ENCODE results near the gene GPR179.

GPR179 gene

GRCh38 chr17:38334480-38335364, 9.0 kb downstream of the GPR179 start:
- Histone ChIP-seq H3K4me1 (ENCODE audit: insufficient read depth, low read length) (no peaks in the 10 kb centered on the region), H3K36me3 (ENCODE audit: insufficient read depth, low read length) (no peaks in the 10 kb centered on the region), H3K9ac (ENCODE audit: low read depth, low read length) (no peak overlapping the region), H3K9me3 (ENCODE audit: control insufficient read depth, insufficient read depth, low read length) (no peaks in the 10 kb centered on the region)

GRCh38 chr17:38333635-38334295, 10.0 kb downstream of the GPR179 start:
- Histone ChIP-seq H3K9ac (ENCODE audit: low read depth, low read length) (no peak overlapping the region), H3K4me1 (ENCODE audit: insufficient read depth, low read length) (no peaks in the 10 kb centered on the region), H3K36me3 (ENCODE audit: insufficient read depth, low read length) (no peaks in the 10 kb centered on the region), H3K9me3 (ENCODE audit: control insufficient read depth, insufficient read depth, low read length) (no peaks in the 10 kb centered on the region)

GRCh38 chr17:38332735-38333134, 11.0 kb downstream of the GPR179 start:
- Histone ChIP-seq H3K36me3 (ENCODE audit: insufficient read depth, low read length) (no peaks in the 10 kb centered on the region), H3K4me1 (ENCODE audit: insufficient read depth, low read length) (no peaks in the 10 kb centered on the region), H3K9ac (ENCODE audit: low read depth, low read length) (no peak overlapping the region), H3K9me3 (ENCODE audit: control insufficient read depth, insufficient read depth, low read length) (no peaks in the 10 kb centered on the region)

- Histone ChIP-seq H3K4me1 (ENCODE audit: insufficient read depth, low read length) (0 out of 2 replicates have a peak, but pooled peaks cover under 1% of the 10 kb centered on the region), H3K9me3 (ENCODE audit: control insufficient read depth, insufficient read depth, low read length) (no peaks in the 10 kb centered on the region), H3K9ac (ENCODE audit: low read depth, low read length) (no peak overlapping the region), H3K36me3 (ENCODE audit: insufficient read depth, low read length) (no peaks in the 10 kb centered on the region)
Measured at GRCh38 chr17:38330941-38331411, 12.8 kb downstream of the GPR179 start.

DNA sequence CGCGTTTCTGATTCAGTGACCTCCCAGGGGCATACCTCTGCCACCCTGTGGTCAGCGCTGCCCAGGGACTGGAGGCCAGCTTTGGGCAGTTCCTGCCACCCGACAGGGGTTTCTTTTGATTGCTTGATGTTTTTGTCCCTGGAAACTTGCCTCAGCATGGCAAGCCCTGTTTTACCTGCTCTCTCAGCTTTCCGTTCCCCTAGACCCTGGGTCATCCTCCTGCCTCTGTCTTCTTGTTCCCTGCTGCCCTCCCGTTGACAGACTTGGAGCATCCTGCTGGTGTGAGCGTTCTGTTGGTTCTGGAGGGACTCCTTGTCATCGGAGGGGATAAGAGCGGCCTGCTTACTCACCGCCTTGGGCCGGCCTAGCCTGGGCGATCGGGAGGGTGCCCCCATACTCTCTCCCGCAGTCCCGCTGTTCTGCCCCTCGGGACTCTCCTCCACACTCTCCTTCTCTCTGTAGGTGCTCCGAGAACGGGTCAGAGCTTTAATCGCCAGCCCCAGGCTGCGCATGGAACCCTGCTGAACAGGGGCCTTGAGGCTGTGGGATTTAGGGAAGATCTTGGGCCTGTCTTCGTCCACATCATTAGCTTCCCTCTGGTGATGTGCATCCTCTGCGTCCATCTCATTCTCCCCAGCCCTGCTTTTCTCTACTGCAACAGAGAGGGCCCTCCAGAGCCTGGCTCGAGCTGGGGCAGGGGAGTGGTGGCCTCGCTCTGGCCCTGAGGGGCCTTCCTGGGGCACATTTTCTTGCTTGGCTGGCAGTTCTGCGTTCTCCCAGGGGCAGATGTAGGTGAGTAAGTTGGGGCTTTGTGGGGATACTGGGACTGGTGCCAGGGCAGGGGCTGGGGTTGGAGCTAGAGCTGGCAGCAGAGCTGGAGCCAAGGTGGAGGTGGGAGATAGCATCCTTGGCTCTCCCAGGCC, 13.7 kb downstream of the GPR179 start:
- Histone ChIP-seq H3K36me3 (ENCODE audit: insufficient read depth, low read length) (no peaks in the 10 kb centered on the region), H3K9me3 (ENCODE audit: control insufficient read depth, insufficient read depth, low read length) (no peaks in the 10 kb centered on the region), H3K9ac (ENCODE audit: low read depth, low read length) (no peak overlapping the region), H3K4me1 (ENCODE audit: insufficient read depth, low read length) (peaks cover 8% of the 10 kb centered on the region)

GRCh38 chr17:38329284-38329683, 14.5 kb downstream of the GPR179 start:
- Histone ChIP-seq H3K4me1 (ENCODE audit: insufficient read depth, low read length) (peaks cover 15% of the 10 kb centered on the region), H3K9me3 (ENCODE audit: control insufficient read depth, insufficient read depth, low read length) (no peaks in the 10 kb centered on the region), H3K36me3 (ENCODE audit: insufficient read depth, low read length) (no peaks in the 10 kb centered on the region), H3K9ac (ENCODE audit: low read depth, low read length) (no peak overlapping the region)

DNA sequence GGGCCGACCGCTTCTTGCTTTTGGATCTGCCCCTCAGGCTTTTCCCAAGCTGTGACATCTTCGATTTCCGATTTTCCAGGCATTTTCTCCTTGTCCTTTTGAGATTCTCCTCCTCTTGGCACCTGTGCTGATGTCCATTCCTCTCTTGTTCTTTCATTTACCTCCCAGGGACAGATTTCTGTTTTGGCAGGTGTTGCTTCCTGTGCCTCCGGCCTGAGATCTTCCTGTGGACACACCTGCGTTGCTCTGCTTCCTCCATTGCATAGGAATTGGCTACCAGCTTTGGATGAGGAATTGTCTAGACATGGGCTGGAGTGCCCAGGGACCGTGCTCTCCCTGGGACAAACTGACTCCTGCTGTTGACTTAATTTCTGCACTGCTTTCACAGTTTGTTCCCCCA, 15.1 kb downstream of the GPR179 start:
- Histone ChIP-seq H3K9me3 (ENCODE audit: control insufficient read depth, insufficient read depth, low read length) (no peaks in the 10 kb centered on the region), H3K4me1 (ENCODE audit: insufficient read depth, low read length) (peaks cover 18% of the 10 kb centered on the region), H3K36me3 (ENCODE audit: insufficient read depth, low read length) (no peaks in the 10 kb centered on the region), H3K9ac (ENCODE audit: low read depth, low read length) (no peak overlapping the region)

DNA sequence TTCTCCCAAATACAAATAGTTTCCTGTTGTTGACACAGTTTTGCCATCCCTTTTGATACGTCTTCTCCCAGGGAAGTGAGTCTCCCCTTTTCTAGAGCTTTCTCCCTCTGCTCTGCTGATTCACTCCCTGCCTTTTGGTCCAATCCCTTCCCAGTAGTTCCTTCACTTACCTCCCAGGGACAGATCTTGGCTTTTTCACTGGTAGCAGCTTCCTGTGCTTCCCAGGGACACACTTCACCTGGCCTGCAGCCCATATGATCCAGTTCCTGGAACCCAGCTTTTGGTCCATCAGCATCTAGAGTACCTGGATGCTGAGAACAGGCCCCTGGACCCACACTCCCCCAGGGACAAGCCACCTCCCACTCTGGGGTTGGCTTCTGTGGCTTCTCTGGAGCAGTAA, 15.8 kb downstream of the GPR179 start:
- Histone ChIP-seq H3K9me3 (ENCODE audit: control insufficient read depth, insufficient read depth, low read length) (no peaks in the 10 kb centered on the region), H3K36me3 (ENCODE audit: insufficient read depth, low read length) (no peaks in the 10 kb centered on the region; the same call in 1 of the 2 replicates), H3K9ac (ENCODE audit: low read depth, low read length) (no peak overlapping the region), H3K4me1 (ENCODE audit: insufficient read depth, low read length) (peaks cover 18% of the 10 kb centered on the region)

DNA sequence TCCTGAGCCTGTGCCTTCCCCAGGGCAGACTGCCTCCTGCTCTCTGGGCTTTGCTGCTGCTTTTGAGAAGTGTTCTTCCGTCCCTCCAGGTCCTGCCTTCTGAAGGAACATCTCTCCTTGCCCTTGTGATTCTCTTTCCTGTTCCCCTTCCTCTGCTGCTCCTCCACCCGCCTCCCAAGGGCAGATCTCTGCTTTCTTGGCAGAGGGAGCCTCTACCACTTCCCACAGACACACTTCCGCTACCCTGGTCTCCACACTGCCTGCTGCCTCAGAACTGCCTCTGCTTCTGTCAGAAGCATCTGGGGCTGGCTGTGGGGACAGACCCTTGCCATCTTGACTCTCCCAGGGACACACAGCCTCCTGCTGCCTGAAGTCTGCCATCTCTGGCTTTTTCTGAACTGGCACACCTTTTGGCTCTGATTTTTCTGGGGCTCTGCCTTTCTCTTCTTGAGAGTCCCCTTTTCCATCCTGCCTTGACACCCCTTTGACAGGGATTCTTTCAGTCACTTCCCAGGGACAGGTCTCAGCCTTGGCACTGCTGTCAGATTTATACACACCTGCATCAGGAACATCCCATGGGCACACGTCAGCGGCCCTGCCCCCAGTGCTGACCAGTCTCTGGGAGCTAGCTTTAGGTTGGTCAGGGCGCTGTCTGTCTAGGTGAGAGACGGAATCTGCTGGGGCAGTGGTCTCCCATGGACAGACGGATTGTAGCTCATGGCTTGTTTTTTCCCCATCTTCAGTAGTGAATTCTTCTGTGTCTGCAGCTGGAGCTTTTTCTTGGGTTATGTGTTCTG, 16.6 kb downstream of the GPR179 start:
- Histone ChIP-seq H3K4me1 (ENCODE audit: insufficient read depth, low read length) (peaks cover 18% of the 10 kb centered on the region), H3K36me3 (ENCODE audit: insufficient read depth, low read length) (peaks cover 4% of the 10 kb centered on the region), H3K9me3 (ENCODE audit: control insufficient read depth, insufficient read depth, low read length) (no peaks in the 10 kb centered on the region), H3K9ac (ENCODE audit: low read depth, low read length) (no peak overlapping the region)

DNA sequence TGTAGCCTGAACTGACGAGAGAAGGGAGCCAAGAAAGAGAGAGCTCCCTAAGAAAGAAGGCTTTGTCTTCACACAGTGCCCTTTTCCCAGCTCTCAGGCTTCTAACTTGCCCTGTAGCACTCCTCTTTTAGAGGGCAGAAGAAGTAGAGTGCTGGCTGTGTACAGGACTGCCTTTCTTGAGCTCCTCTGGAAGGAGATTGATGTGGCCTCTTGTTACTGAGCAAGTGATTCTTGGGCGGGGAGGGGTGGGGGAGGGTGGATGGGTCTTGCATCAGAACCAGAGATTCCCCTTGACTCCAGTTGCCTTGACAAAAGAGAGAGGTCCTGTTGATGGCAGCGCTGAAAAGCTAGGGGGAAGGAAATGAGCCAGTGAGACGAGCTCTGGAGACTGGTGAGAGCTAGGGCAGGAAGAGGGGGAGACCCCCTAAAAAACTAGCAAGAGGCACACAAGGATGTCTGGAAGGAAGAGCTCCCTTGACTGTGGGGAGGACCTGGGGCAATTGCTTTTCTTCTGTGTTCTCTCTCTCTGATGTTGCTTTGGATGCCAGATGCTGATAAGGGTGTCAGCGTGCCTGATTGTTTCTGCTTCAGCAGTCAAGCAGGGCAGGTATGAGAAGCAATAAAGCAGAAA, 18.4 kb downstream of the GPR179 start:
- Histone ChIP-seq H3K9ac (ENCODE audit: low read depth, low read length) (no peak overlapping the region), H3K4me1 (ENCODE audit: insufficient read depth, low read length) (peaks cover 18% of the 10 kb centered on the region), H3K9me3 (ENCODE audit: control insufficient read depth, insufficient read depth, low read length) (no peaks in the 10 kb centered on the region), H3K36me3 (ENCODE audit: insufficient read depth, low read length) (peaks cover 4% of the 10 kb centered on the region)

DNA sequence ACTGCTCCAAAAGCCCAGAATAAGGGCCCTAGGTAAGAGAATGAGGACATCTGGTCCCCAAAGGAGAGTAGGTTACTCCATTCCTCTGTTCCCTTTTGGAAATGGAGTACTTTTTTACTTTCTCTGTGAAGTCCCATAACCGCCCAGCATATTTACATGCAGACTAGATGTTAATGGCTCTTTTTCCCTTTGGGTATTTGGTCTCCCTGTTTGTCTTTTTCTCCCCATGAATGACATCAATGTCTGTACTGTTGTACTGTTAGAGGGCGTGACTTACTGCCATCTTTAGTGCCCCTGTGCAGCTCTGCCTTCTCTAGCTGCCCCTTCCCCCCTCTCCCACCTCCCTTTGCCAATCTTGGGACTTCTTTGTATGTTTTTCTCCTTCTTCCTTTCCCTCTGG, 19.0 kb downstream of the GPR179 start:
- Histone ChIP-seq H3K9ac (ENCODE audit: low read depth, low read length) (no peak overlapping the region), H3K9me3 (ENCODE audit: control insufficient read depth, insufficient read depth, low read length) (no peaks in the 10 kb centered on the region), H3K36me3 (ENCODE audit: insufficient read depth, low read length) (peaks cover 4% of the 10 kb centered on the region), H3K4me1 (ENCODE audit: insufficient read depth, low read length) (peaks cover 18% of the 10 kb centered on the region)

GRCh38 chr17:38324141-38324697, 19.5 kb downstream of the GPR179 start:
- peaks cover 4% of the 10 kb centered on the region for H3K36me3 ChIP-seq (ENCODE audit: insufficient read depth, low read length)
- no peaks in the 10 kb centered on the region for H3K9me3 ChIP-seq (ENCODE audit: control insufficient read depth, insufficient read depth, low read length)
- no peak overlapping the region for H3K9ac ChIP-seq (ENCODE audit: low read depth, low read length)
- peaks cover 18% of the 10 kb centered on the region for H3K4me1 ChIP-seq (ENCODE audit: insufficient read depth, low read length)

DNA sequence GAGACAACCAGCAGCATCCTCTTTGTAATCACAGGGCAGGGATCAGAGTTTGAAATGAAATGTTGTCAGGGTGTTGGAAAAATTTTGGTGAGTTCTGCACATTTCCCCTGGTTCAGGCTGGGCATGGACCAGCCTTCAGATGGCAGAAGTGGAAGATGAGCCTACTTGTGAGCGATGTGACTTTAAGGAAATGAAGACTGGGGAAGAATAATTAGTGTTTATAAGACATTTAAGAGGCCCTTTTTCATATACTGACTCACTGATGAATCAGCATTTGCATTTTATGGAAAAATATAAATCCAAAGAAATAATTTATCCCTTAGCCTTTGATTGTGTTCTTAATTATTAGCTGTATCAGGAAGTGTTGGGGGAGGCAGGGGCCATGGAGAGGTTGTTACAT, 20.9 kb downstream of the GPR179 start:
- no peak overlapping the region for H3K9ac ChIP-seq (ENCODE audit: low read depth, low read length)
- peaks cover 18% of the 10 kb centered on the region for H3K4me1 ChIP-seq (ENCODE audit: insufficient read depth, low read length)
- peaks cover 4% of the 10 kb centered on the region for H3K36me3 ChIP-seq (ENCODE audit: insufficient read depth, low read length)
- H3K9me3 ChIP-seq (ENCODE audit: control insufficient read depth, insufficient read depth, low read length): no peaks in the 10 kb centered on the region

Measured in ES-I3 (cell line).